ENCODE measurements around the gene SLC9A8. TPM values are rescaled to one million over a fixed set of nuclear protein-coding genes. Genes with fewer than 3 reads are reported as not detected.

Gene SLC9A8
- total and polyA plus RNA-seq, 2 of the 4 experiments (the other 2 are of a cell fraction): 4.1 to 5.0 TPM

GRCh38 chr20:49919461-49919860, 106.8 kb downstream of the SLC9A8 start:
- H3K14ac ChIP-seq (replicated peaks; ENCODE audit: low read depth, low read length): no peak overlapping the region
- CTCF ChIA-PET: no interaction called here
- TF ChIP-seq USF2 (IDR thresholded peaks at IDR 0.05; ENCODE audit: low read depth, low read length) (no peak), BHLHE40 (IDR thresholded peaks at IDR 0.05; ENCODE audit: low read depth, low read length) (no peak), SMC3 (IDR thresholded peaks at IDR 0.05; ENCODE audit: low read depth, low read length) (no peak), ELK1 (IDR thresholded peaks at IDR 0.05; ENCODE audit: borderline replicate concordance, low read depth, low read length) (no peak)

More at GRCh38 chr20:49919461-49919860, 106.8 kb downstream of the SLC9A8 start:
- H2BK15ac ChIP-seq (ENCODE audit: low read depth, low read length): no peak overlapping the region
- no peak overlapping the region for H4K5ac ChIP-seq (ENCODE audit: low read depth, low read length)
- intact Hi-C loops (cut with micrococcal nuclease): no loop called here
- H2AK9ac ChIP-seq (replicated peaks; ENCODE audit: low read depth, low read length, poor library complexity): no peak overlapping the region
- H3K27me3 ChIP-seq (ENCODE audit: control insufficient read depth, insufficient read depth, low read length): no peaks in the 10 kb centered on the region
- in situ Hi-C loops (cut with MboI; ENCODE audit: low sequenced_read_pairs): no loop called here
- DNase-seq (no peak), ATAC-seq (ENCODE audit: low read depth) (no peak)
- H2BK120ac ChIP-seq (ENCODE audit: low read depth, low read length): no peak overlapping the region
- no peak overlapping the region for H2BK20ac ChIP-seq (ENCODE audit: low read depth, low read length)
- BruUV-seq (replicated peaks): no TSS peak
- dilution Hi-C loops (cut with HindIII; ENCODE audit: low sequenced_read_pairs, unreplicated experiment): no loop called here
- H3K4me2 ChIP-seq (ENCODE audit: low read depth, low read length): no peak overlapping the region
- no peak overlapping the region for H4K8ac ChIP-seq (ENCODE audit: low read depth in 2 of 2, low read length in 2 of 2)
- H3K4me1 ChIP-seq (ENCODE audit: control insufficient read depth, insufficient read depth, low read length): no peaks in the 10 kb centered on the region; the same call in none of the 2 replicates
- H3K36me3 ChIP-seq (ENCODE audit: control insufficient read depth, insufficient read depth, low read length): no peaks in the 10 kb centered on the region
- H4K91ac ChIP-seq (ENCODE audit: insufficient read depth, low read depth, low read length): no peak overlapping the region
- peaks cover under 1 to 14% of the 10 kb centered on the region in 2 experiments; a peak in 2 of 4 replicates for H3K79me1 ChIP-seq (ENCODE audit: low read depth in 1 of 2, low read length in 2 of 2)
- H3K18ac ChIP-seq (ENCODE audit: low read depth, low read length): no peak overlapping the region
- H3K23ac ChIP-seq (ENCODE audit: low read depth, low read length): no peak overlapping the region
- no peak overlapping the region for H2AK5ac ChIP-seq (ENCODE audit: low read depth, low read length)
- peaks cover under 1% of the 10 kb centered on the region; the same call in 1 of the 2 replicates for H4K20me1 ChIP-seq (ENCODE audit: insufficient read depth, low read length)
- POLR2A ChIA-PET (ENCODE audit: unreplicated experiment): no interaction called here
- no peak overlapping the region for H3K4me3 ChIP-seq (ENCODE audit: insufficient read depth, low read depth, low read length)
- no peak overlapping the region for H3K9ac ChIP-seq (ENCODE audit: low read depth, low read length)
- H3K27ac ChIP-seq (ENCODE audit: insufficient read depth, low read length): no peak overlapping the region
- H3K9me1 ChIP-seq (ENCODE audit: insufficient read depth, low read length): peaks cover 3% of the 10 kb centered on the region; the same call in 1 of the 2 replicates
- no peak overlapping the region for H2BK5ac ChIP-seq (ENCODE audit: low read depth, low read length, poor library complexity, severe bottlenecking)
- 88% methylated on average over 1 of the region's 2 CpGs; no CpG with 5 or more reads in 1 of the 2 experiments for WGBS, 2 experiments (ENCODE audit: extremely low coverage in 2 of 2, insufficient read length in 1 of 2)
- H3K4ac ChIP-seq (ENCODE audit: low read depth, low read length): no peak overlapping the region
- H3K9me3 ChIP-seq (ENCODE audit: control insufficient read depth, insufficient read depth, low read length): no peaks in the 10 kb centered on the region
- no peak overlapping the region for H2AFZ ChIP-seq (replicated peaks; ENCODE audit: low read length, poor library complexity)
- no peak overlapping the region for H3K56ac ChIP-seq (ENCODE audit: extremely low read depth, insufficient read depth, low read length)
